IMR-90 (cell line): ENCODE results near the gene POLRMT. TPM values are rescaled to one million over a fixed set of nuclear protein-coding genes. Genes with fewer than 3 reads are reported as not detected.

Experiments
- ATAC-seq: fragments of 200-7000 bp; cut with Tn5 transposase; 2 replicates; pipeline ENCODE4 v1.9.1; 2020; ENCODE audit warnings: low read depth, mild to moderate bottlenecking, moderate library complexity
- BruUV-seq: library from RNA; stranded (reverse); fragments of 400-500 nt; replicated peaks from 2 replicates; lab custom pipeline; 2021; lab: Mats Ljungman, UMichigan
- CTCF ChIA-PET: fragments of 300-600 bp; formaldehyde crosslinking; extraction: SDS; loops from one replicate; lab custom pipeline; 2021; ENCODE audit warnings: antibody characterized with exemption; lab: Yijun Ruan, JAX
- POLR2A ChIA-PET: fragments of 300-600 bp; sonication (Branson Sonifier 250); formaldehyde crosslinking; loops from one replicate; lab custom pipeline; 2022; ENCODE audit warnings: antibody characterized with exemption; ENCODE audit not compliant: unreplicated experiment; lab: Charles Lee
- DNase-seq: peaks from one replicate; pipeline ENCODE4 v3.0.0; 2013
- H2AFZ ChIP-seq: replicated peaks from 2 replicates; pipeline ENCODE3; 2013; ENCODE audit warnings: low read length, mild to moderate bottlenecking; ENCODE audit not compliant: poor library complexity
- H2AK5ac ChIP-seq: 2 replicates; pipeline ENCODE4 v1.6.1; 2013; ENCODE audit warnings: low read depth, low read length, inconsistent platforms
- H2AK9ac ChIP-seq: replicated peaks from 2 replicates; pipeline ENCODE3; 2013; ENCODE audit warnings: mild to moderate bottlenecking, low read depth, low read length, moderate library complexity; ENCODE audit not compliant: poor library complexity
- H2BK120ac ChIP-seq: 2 replicates; pipeline ENCODE4 v1.6.1; 2013; ENCODE audit warnings: low read depth, low read length, inconsistent platforms
- H2BK15ac ChIP-seq: 3 replicates; pipeline ENCODE4 v1.6.1; 2013; ENCODE audit warnings: low read depth, low read length, inconsistent platforms
- H2BK20ac ChIP-seq: 2 replicates; pipeline ENCODE4 v1.6.1; 2013; ENCODE audit warnings: low read depth, mild to moderate bottlenecking, inconsistent platforms, low read length, moderate library complexity
- H2BK5ac ChIP-seq: 2 replicates; pipeline ENCODE4 v1.6.1; 2013; ENCODE audit warnings: mild to moderate bottlenecking, low read depth, low read length, inconsistent platforms; ENCODE audit not compliant: poor library complexity, severe bottlenecking
- H3K14ac ChIP-seq: replicated peaks from 2 replicates; pipeline ENCODE4 v1.6.1; 2013; ENCODE audit warnings: low read depth, low read length, inconsistent platforms
- H3K18ac ChIP-seq: 2 replicates; pipeline ENCODE4 v1.6.1; 2013; ENCODE audit warnings: low read depth, low read length, control low read depth
- H3K23ac ChIP-seq: 2 replicates; pipeline ENCODE4 v1.6.1; 2013; ENCODE audit warnings: low read depth, low read length, inconsistent platforms
- H3K27ac ChIP-seq: 2 replicates; pipeline ENCODE4 v1.5.1; 2013; ENCODE audit warnings: mild to moderate bottlenecking, control low read depth, low read length; ENCODE audit not compliant: insufficient read depth
- H3K27me3 ChIP-seq: 2 replicates; pipeline ENCODE4 v1.6.1; 2013; ENCODE audit warnings: low read length; ENCODE audit not compliant: control insufficient read depth, insufficient read depth
- H3K36me3 ChIP-seq: 2 replicates; pipeline ENCODE4 v1.6.1; 2013; ENCODE audit warnings: low read length, mixed read lengths; ENCODE audit not compliant: control insufficient read depth, insufficient read depth
- H3K4ac ChIP-seq: 2 replicates; pipeline ENCODE4 v1.6.1; 2013; ENCODE audit warnings: low read depth, low read length, inconsistent platforms
- H3K4me1 ChIP-seq: 2 replicates; pipeline ENCODE4 v1.6.1; 2013; ENCODE audit warnings: low read length, mixed read lengths; ENCODE audit not compliant: control insufficient read depth, insufficient read depth
- H3K4me2 ChIP-seq: 2 replicates; pipeline ENCODE4 v1.6.1; 2013; ENCODE audit warnings: low read depth, mild to moderate bottlenecking, control low read depth, low read length, moderate library complexity
- H3K4me3 ChIP-seq: 2 replicates; pipeline ENCODE4 v1.5.1; 2013; ENCODE audit warnings: low read depth, mild to moderate bottlenecking, control low read depth, low read length, moderate library complexity; ENCODE audit not compliant: insufficient read depth
- H3K56ac ChIP-seq: 2 replicates; pipeline ENCODE4 v1.6.1; 2013; ENCODE audit warnings: low read length, inconsistent platforms; ENCODE audit not compliant: insufficient read depth; ENCODE audit errors: extremely low read depth
- H3K79me1 ChIP-seq, 2 experiments: 2 replicates each; pipeline ENCODE4 v1.6.1; 2013; ENCODE audit warnings: low read length in 2 of 2, inconsistent platforms in 1 of 2, low read depth in 1 of 2
- H3K9ac ChIP-seq: 2 replicates; pipeline ENCODE4 v1.6.1; 2013; ENCODE audit warnings: low read depth, low read length, control low read depth
- H3K9me1 ChIP-seq: 2 replicates; pipeline ENCODE4 v1.6.1; 2013; ENCODE audit warnings: low read length, inconsistent platforms; ENCODE audit not compliant: insufficient read depth
- H3K9me3 ChIP-seq: 2 replicates; pipeline ENCODE4 v1.6.1; 2013; ENCODE audit warnings: low read length; ENCODE audit not compliant: control insufficient read depth, insufficient read depth
- H4K20me1 ChIP-seq: 2 replicates; pipeline ENCODE4 v1.6.1; 2013; ENCODE audit warnings: low read length, inconsistent platforms; ENCODE audit not compliant: insufficient read depth
- H4K5ac ChIP-seq: 2 replicates; pipeline ENCODE4 v1.6.1; 2013; ENCODE audit warnings: mild to moderate bottlenecking, low read depth, low read length, control low read depth
- H4K8ac ChIP-seq, 2 experiments: 2 replicates each; pipeline ENCODE4 v1.6.1; 2013; ENCODE audit warnings: low read depth in 2 of 2, low read length in 2 of 2, control low read depth in 1 of 2, inconsistent platforms in 1 of 2
- H4K91ac ChIP-seq: 2 replicates; pipeline ENCODE4 v1.6.1; 2013; ENCODE audit warnings: low read depth, low read length, inconsistent platforms; ENCODE audit not compliant: insufficient read depth
- BHLHE40 ChIP-seq: fragments of 150-350 bp; IDR thresholded peaks from 2 replicates; pipeline ENCODE4 v1.6.1; 2016; ENCODE audit warnings: mild to moderate bottlenecking, low read depth, low read length
- CEBPB ChIP-seq: IDR thresholded peaks from 2 replicates; pipeline ENCODE4 v1.6.1; 2012; ENCODE audit warnings: low read depth, low read length, improper control_type of control experiment
- CHD1 ChIP-seq: IDR thresholded peaks from 2 replicates; pipeline ENCODE4 v1.6.1; 2012; ENCODE audit warnings: low read depth, low read length, improper control_type of control experiment
- MAZ ChIP-seq: IDR thresholded peaks from 2 replicates; pipeline ENCODE4 v1.6.1; 2012; ENCODE audit warnings: low read depth, mild to moderate bottlenecking, low read length, improper control_type of control experiment, moderate library complexity, borderline replicate concordance
- MXI1 ChIP-seq: IDR thresholded peaks from 2 replicates; pipeline ENCODE4 v1.6.1; 2012; ENCODE audit warnings: low read depth, mild to moderate bottlenecking, low read length, moderate library complexity, borderline replicate concordance
- POLR2A ChIP-seq: IDR thresholded peaks from 2 replicates; pipeline ENCODE4 v1.6.1; 2012; ENCODE audit warnings: mild to moderate bottlenecking, low read depth, low read length
- RAD21 ChIP-seq: IDR thresholded peaks from 2 replicates; pipeline ENCODE4 v1.6.1; 2012; ENCODE audit warnings: low read length, improper control_type of control experiment
- SMC3 ChIP-seq: fragments of 150-350 bp; IDR thresholded peaks from 2 replicates; pipeline ENCODE4 v1.6.1; 2016; ENCODE audit warnings: low read depth, mild to moderate bottlenecking, antibody characterized with exemption, low read length, moderate library complexity
- WGBS, 2 experiments: methylation state at CpG; one replicate each; pipeline versions ENCODE4 v1.1.5 to v1.1.7; 2013; ENCODE audit warnings: missing lambda C conversion rate in 2 of 2; ENCODE audit not compliant: insufficient read length in 1 of 2; ENCODE audit errors: extremely low coverage in 2 of 2; 5-methylcytosine and 5-hydroxymethylcytosine counted together
- dilution Hi-C: fragments of 300-500 bp; cut with HindIII; formaldehyde crosslinking; loops from one replicate; pipeline ENCODE4 v1.14.3; 2018; ENCODE audit warnings: low sequenced_read_pairs; ENCODE audit not compliant: unreplicated experiment
- in situ Hi-C: fragments of 300-500 bp; cut with MboI; formaldehyde crosslinking; loops from 3 replicates; pipeline ENCODE4 v1.14.3; 2019; ENCODE audit warnings: low sequenced_read_pairs, inconsistent platforms, mixed read lengths
- intact Hi-C: fragments of 100-400 bp; cut with micrococcal nuclease; formaldehyde crosslinking; loops from 2 replicates; pipeline ENCODE4 v1.10.0; 2022
- polyA plus RNA-seq, 3 experiments: library from polyadenylated mRNA; depleted of rRNA; stranded (reverse); fragments of >200 nt; gene quantifications; 2 replicates each; pipeline ENCODE4 v1.2.3, GENCODE V29; 2012; ENCODE audit warnings: low replicate concordance in 1 of 3
- total RNA-seq: library from RNA; depleted of rRNA; stranded (reverse); fragments of >200 nt; gene quantifications from 2 replicates; pipeline ENCODE4 v1.2.3, GENCODE V29; 2012
- TF ChIP-seq, protein P1 (sequence below): conservative IDR thresholded peaks from 2 replicates; pipeline ENCODE4 v1.5.1; 2012; ENCODE audit warnings: mild to moderate bottlenecking, low read depth, low read length, improper control_type of control experiment

POLRMT gene
- total and polyA plus RNA-seq, 2 of the 4 experiments (the other 2 are of a cell fraction) = 9.9 to 29.6 TPM

DNA sequence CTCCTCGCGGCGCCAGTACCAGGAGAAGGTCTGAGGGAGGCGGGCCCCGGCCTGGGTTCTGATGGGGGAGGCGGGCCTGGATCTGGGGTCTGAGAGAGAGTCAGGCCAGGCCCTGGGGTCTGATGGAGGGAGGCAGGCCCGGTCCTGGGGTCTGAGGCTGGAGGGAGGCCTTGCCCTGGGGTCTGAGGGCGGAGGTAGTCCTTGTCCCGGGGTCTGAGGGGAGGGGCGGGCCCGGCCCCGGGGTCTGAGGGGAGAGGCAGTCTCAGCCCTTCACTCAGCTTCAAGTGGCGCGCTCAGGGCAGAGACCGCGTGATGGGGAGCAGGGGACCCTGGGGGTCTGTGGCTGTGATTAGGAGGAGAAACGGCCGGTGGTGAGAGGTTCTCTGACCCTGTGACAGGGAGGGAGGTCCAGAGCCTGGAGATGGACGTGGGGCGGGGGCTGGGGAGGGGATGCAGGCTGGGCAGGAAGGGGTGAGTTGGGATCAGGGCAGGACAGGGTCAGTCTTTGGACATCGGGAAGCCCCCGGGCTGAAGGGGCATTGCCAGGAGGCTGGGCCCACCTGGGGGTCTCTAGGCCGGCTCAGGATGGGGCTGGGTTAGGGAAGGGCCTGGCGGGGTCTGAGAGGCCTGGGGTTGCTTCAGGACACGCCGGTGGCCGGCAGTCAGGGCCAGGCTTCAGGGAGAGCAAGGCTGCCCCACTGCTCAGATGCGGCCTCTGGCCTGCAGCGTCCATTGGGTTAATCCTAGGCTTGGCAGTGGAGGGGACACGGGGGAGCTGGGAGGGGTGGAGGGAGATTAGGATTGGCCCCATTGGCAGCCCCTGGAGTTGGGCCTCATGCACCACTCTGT, 25.0 kb downstream of the POLRMT start:
- intact Hi-C loops (no loop called here), dilution Hi-C loops (no loop called here), in situ Hi-C loops (no loop called here)
- H3K4me1 ChIP-seq = peaks cover 10% of the 10 kb centered on the region
- H3K9me3 ChIP-seq = no peaks in the 10 kb centered on the region
- H3K4ac ChIP-seq = no peak overlapping the region
- H2BK15ac ChIP-seq = no peak overlapping the region
- no peak overlapping the region for H4K8ac ChIP-seq
- no peak overlapping the region for H4K91ac ChIP-seq
- no peak overlapping the region for H3K9ac ChIP-seq
- no peak overlapping the region for H2AFZ ChIP-seq
- no peak overlapping the region for H3K4me3 ChIP-seq
- no peak overlapping the region for H3K56ac ChIP-seq
- no TSS peak for BruUV-seq
- DNase-seq = no peak
- no peak overlapping the region for H3K23ac ChIP-seq
- no peaks in the 10 kb centered on the region for H3K79me1 ChIP-seq
- TF ChIP-seq, protein P1, sequence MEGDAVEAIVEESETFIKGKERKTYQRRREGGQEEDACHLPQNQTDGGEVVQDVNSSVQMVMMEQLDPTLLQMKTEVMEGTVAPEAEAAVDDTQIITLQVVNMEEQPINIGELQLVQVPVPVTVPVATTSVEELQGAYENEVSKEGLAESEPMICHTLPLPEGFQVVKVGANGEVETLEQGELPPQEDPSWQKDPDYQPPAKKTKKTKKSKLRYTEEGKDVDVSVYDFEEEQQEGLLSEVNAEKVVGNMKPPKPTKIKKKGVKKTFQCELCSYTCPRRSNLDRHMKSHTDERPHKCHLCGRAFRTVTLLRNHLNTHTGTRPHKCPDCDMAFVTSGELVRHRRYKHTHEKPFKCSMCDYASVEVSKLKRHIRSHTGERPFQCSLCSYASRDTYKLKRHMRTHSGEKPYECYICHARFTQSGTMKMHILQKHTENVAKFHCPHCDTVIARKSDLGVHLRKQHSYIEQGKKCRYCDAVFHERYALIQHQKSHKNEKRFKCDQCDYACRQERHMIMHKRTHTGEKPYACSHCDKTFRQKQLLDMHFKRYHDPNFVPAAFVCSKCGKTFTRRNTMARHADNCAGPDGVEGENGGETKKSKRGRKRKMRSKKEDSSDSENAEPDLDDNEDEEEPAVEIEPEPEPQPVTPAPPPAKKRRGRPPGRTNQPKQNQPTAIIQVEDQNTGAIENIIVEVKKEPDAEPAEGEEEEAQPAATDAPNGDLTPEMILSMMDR = no peak
- TF ChIP-seq RAD21 (no peak), CHD1 (no peak), MXI1 (no peak), SMC3 (no peak), MAZ (no peak), CEBPB (no peak), POLR2A (no peak), BHLHE40 (no peak)
- ATAC-seq = no peak
- H3K27ac ChIP-seq = no peak overlapping the region
- H3K9me1 ChIP-seq = peaks cover 7% of the 10 kb centered on the region
- no peak overlapping the region for H2AK5ac ChIP-seq
- H4K5ac ChIP-seq = no peak overlapping the region
- H3K14ac ChIP-seq = no peak overlapping the region
- H3K27me3 ChIP-seq = no peaks in the 10 kb centered on the region
- no peak overlapping the region for H2BK20ac ChIP-seq
- H3K36me3 ChIP-seq = no peaks in the 10 kb centered on the region
- CTCF ChIA-PET = no interaction called here
- H3K4me2 ChIP-seq = no peak overlapping the region
- POLR2A ChIA-PET = no interaction called here
- peaks cover 12% of the 10 kb centered on the region for H4K20me1 ChIP-seq
- no peak overlapping the region for H3K18ac ChIP-seq
- WGBS, 2 experiments = 86% methylated on average over 17 of the region's 30 CpGs; no CpG with 5 or more reads in 1 of the 2 experiments
- no peak overlapping the region for H2AK9ac ChIP-seq
- H2BK5ac ChIP-seq = no peak overlapping the region
- no peak overlapping the region for H2BK120ac ChIP-seq
